ENCODE results near the gene DIAPH2.
A peak's percentile ranks its signal among the peaks of the same experiment; 100 is the strongest.

DIAPH2 gene

DNA sequence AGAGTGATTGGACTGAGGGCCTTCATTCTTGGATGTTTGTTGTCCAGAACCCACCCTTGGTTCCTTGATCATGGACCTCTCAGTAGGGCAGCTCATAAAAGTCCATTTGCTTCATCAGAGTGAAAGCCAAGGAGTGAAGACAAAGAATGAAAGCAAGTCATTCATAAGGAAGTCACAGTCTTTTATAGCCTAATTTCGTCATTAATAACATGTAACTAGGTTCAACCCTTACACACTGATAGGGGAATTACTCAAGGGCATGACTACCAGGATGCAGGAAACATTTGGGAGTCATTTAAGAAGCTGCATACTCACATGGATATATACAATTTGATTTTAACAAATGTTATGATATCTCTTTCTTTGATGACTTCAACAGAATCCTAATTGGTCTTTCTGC is 294.3 kb downstream of the DIAPH2 start:
- no peak for DNase-seq (ENCODE audit: low spot score)

DNA sequence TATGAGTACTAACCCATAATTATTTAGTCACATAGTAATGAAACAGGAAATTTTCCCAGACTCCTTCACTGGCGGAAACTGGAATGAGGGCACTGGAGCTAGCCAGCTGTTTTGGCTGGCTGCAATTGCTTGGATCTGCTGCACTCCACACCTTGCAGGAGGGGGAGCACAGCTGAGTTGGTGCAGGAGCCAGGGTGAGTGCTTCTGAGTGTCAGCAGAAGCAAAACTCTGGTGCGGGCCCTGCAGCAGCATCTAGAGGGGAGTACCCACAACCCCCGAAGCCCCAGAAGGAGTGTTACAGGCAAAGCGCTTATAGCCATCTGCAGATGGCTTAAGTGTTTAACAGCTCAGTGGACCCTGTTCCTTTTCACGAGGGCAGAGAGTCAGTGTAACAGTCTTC is 295.1 kb downstream of the DIAPH2 start:
- DNase-seq (ENCODE audit: low spot score), result no peak

DNA sequence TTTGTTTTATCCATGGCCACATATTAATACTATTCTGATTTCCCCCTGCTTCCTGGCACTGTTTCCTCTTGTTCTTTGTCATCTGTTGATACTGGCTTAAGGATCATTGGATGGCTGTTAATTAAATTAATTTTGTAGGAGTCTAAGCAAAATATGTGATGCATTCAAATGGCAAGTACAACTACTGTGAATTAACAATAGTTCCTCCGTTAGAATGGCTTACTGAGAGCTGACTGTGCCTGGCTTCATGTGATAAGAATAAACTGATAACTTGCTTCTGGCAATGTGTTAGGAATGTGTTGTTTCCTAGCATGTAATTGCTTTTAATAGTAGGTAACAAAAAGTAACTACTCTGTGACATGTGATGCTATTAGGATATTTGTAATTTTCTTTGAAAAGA is 297.5 kb downstream of the DIAPH2 start:
- DNase-seq (ENCODE audit: low spot score), result no peak

DNA sequence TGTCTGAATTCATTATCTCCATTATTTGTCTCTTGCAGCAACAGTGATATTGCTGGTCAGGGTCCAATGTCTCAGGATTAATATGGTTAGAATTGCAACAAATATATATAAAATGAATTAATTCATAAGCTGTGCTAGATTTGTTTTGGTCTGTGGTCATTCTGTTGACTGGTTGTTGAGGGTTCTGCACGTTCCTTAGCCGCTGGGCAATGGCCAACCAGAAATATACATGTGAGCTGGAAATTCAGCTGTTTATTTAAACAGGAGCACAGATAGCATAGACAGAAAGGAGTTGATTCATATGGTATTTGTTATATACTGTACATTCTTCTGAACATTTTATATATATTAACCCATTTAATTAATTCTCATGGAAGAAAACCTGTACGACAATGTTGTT is 299.9 kb downstream of the DIAPH2 start:
- no peak for DNase-seq (ENCODE audit: low spot score)

DNA sequence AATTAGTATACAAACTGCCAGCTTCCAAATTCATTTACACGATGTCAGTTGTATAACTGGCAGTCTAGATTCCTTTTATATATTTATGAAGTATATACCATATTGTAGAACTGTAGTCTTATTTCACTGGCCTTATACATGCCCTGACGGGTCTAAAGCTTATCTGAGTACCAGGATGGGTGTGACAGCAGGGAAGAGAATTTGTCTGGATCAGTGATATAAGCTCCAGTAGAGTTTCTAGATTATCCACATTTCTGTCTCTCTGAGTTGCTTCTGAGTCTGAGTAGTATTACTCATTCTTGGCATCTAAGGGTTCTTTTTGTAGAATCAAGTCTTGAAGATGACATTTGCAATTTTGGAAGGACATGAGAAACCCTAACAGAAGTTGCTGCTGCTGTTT is 300.4 kb downstream of the DIAPH2 start:
- no peak for DNase-seq (ENCODE audit: low spot score)

DNA sequence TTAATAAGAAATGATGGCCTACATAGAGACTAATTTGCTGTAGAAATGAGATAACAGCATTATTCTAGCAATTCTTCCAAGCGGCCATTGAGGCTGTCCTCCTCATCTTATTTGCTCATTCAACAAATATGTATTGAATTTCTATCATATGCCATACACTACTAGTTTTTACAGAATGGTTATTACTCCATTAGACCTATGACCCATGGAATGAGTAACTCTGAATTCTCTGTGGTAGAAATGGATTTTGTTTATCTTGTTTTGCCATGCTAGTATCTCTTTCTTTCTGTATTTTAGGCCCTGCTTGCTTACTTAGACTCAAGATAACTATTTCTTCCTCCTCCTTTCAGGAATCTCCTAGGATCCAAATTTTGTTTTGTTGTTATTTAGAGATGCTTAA is 302.6 kb downstream of the DIAPH2 start:
- DNase-seq (ENCODE audit: low spot score), result no peak

DNA sequence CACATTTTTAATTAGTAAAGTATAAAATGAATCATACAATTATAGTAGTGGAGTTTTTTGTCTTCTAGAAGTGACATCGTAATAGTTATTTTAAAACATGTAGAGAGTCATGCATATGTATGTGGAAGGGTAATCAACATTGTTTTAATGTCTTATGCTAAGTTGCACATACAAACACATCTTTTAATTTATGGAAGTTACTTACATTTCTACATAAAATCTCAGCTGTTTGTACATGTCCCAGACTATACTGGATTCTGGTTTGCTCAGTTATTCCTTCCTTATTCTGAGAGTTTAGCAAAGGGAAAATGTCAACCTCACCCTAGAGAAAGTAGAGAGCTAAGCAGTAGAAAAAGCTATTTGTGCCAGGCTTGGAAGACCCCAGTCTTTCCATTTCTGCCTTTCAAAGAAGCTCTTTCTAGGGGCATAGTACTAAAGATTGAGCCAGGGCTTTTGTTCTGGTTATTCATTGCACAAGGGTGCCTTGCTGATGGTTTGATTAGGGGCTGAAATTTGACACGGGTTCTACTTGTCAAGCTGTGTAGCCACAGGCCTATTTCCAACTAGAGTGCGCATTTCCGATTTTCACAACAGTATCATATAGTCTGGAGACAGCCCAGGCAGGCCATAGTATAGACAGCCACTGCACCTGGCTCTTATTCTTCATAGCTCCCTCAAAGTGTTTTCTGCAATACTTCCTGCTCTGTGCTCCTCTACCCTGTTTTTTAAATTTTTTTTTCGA is 305.4 kb downstream of the DIAPH2 start:
- DNase-seq (ENCODE audit: low spot score), result no peak

DNA sequence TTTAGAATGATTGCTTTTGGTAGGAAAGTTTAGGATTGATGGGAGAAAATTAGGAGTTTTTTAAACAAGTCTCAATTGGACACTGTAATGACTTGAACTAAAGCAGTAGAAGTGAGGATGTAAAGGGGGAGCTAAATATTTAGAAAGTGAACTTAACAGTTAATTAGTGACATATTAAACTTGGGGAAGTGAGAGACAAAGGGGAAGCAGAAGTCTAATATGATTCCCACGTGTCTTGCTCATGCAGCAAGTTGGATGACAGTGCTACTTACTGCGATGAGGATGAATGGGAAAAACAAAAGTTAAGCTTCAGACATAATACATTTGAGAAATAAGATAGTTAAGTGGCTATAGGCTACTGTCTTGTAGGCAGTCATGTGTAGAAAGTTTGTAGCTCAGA is 309.5 kb downstream of the DIAPH2 start:
- DNase-seq (ENCODE audit: low spot score), result no peak

DNA sequence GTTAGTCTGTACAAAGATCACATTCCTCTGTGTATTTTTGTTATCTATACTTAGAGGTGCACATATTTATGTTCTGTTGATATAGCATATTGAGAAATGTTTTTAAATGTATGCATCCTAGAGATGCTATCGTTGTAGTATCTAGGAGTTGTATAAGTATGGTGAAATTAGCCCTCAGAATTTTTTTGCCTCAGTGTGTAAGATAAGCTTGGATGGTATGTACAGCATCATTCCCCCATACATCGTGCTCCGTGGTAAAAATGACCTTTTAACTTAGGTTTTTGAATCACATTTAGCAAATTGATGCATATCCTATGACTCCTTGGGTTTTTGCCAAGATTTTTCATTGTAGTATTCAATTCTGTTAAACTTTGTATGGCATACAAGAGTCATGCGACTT is 312.6 kb downstream of the DIAPH2 start:
- no peak for DNase-seq (ENCODE audit: low spot score)

DNA sequence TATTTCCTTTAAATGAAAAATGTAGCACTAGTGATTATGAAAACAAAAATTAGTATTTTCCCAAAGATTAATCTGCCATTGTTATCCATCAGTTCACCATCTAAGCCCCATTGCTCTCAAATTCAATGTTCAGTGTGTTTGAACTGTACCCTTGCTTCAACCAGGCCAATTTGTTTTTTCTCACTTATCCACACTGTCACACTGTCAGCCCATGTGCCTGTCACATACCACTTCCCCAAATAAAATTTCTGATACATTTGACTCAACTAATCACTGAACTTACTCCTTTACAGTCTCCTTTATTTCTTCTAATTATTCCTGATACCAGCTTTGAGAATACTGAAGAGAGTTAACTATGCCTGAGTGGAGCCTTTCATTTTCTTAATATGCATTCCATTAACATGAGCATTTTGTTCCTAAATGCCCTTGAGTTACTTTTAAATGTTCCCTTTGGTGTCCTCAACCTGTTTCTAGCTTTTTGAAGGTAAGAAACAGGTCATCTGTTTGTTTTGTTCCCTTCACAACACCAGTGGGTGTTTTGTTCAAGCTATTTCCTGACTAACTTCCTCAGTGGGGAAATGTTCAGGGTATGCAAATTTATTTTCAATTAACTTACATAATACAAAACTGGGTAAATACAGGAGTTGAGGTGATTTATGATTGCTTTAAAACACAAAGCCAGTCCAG is 316.2 kb downstream of the DIAPH2 start:
- DNase-seq (ENCODE audit: low spot score), result no peak

DNA sequence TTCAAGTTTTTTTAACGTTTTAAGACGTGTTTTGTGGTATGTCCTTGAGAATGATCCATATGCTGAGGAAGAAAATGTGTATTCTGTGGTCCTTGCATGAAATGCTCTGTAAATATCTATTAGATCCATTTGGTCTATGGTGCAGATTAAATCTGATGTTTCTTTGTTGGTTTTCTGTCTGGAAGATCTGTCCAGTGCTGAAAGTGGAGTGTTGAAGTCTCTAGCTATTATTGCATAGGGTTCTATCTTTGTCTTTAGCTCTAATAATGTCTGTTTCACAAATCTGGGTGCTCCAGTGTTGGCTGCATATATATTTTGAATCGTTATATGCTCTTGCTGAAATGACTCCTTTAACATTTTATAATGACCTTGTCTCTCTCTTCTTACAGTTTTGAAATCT is 321.5 kb downstream of the DIAPH2 start:
- DNase-seq (ENCODE audit: low spot score), result no peak

DNA sequence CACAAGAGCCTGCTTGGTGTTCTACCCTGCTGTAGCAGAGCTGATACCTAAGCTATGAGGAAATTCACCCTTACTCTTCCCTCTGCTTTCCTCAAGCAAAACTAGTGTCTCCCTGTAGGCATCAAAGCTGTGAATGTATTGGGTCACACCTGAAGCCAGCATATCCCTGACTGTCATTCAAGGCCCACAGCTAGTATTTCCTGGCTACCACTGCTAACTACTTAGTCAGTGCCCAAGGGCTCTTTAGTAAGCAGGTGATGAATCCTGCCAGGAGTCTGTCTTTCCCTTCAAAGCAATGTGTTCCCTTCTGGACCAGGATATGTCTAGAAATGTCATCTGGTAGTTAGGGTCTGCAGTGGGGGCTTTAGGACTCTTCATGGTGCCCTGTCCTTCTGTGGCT is 324.7 kb downstream of the DIAPH2 start:
- no peak for DNase-seq (ENCODE audit: low spot score)

DNA sequence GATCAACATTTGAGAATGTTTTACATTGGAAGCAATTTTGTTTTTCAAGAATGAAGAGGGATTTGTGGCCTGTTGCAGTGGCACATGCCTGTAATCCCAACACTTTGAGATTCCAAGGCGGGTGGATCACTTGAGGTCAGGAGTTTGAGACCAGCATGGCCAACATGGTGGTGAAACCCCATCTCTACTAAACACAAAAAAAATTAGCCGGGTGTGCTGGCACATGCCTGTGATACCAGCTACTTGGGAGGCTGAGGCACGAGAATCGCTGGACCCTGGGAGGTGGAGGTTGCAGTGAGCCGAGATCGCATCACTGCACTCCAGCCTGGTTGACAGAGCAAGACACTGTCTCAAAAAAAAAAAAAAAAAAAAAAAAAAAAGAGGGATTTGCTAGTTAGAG is 326.9 kb downstream of the DIAPH2 start:
- no peak for DNase-seq (ENCODE audit: low spot score)

DNA sequence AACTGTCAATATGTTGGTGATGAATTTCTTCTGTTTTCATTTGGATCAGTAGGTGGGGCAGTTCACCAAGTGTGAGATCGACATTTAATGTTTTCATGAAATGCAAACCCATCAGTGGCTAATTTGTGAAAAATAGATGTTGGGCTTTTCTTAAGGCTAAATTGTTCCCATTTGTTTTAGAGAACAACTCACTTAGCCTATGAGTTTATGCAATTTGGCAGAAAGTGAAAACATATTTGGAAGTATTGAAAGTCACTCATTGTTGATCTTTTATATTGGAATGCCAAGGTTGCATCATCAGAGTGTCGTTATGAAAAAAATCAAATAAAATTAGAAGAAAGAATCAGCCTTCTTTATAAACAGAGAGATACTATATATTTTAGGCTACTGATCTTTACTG is 331.5 kb downstream of the DIAPH2 start:
- DNase-seq (ENCODE audit: low spot score), result peak; percentile 0

DNA sequence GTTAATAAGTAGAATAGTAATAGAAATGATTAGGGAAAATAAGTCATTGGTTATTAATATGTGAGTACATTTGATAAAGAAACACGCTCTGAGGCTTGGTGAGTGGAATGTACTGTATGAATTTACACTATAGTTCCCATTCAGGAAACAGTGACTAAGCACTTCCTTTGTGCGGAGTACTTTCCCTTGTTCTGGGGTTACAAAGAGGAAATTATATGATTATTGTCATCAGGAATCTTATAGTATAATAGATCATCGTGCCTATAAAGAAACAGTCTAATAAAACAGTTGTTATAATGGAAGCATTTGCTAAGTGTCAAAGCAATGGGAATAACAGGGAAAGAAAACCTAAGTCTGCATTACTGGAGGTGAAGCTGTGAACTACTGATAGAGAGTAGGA is 337.0 kb downstream of the DIAPH2 start:
- DNase-seq (ENCODE audit: low spot score), result no peak

DNA sequence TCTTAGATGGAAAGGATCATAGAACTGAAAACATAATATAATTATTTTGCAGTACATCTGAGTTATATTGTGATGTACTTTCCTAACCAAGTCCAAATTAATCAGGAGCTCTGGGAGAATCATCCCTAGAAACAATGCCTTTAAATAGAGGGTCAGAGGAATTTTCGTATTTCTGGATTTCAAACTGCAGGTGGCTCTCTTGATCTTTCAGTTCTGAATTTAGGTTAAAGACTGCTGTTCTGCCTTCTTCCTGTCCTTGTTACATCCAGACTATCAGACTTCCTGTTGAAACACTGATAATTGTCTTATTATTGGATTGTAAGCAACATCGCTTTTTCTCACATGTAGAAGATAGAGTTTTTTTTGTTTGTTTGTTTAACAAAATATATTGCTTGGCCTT is 341.8 kb downstream of the DIAPH2 start:
- peak; percentile 3 for DNase-seq (ENCODE audit: low spot score)

DNA sequence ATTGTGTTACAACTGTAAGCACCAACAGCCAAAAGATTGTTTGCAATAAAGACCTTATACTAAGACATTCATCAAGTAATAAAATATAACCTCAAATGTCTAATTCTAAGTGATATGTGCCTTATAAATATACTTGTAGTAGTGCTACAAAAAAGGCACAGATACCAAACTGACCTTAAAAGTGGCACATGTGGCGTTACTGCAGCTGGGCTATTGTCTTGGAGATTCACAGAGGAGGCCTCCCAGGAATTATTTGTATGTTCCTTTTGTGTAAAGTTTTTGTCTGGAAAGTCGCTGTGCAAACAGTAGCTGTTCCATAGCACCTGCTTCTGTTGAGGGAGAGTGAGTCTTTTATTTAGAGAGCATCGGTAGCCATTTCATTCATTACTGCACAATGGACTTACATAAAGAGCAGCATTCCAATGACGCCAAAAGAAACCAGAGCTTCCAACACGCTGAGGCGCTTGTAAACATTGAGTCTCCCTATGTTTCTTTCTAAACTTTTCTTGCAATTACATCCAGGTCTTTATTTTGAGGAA is 342.8 kb downstream of the DIAPH2 start:
- DNase-seq (ENCODE audit: low spot score), result no peak

DNA sequence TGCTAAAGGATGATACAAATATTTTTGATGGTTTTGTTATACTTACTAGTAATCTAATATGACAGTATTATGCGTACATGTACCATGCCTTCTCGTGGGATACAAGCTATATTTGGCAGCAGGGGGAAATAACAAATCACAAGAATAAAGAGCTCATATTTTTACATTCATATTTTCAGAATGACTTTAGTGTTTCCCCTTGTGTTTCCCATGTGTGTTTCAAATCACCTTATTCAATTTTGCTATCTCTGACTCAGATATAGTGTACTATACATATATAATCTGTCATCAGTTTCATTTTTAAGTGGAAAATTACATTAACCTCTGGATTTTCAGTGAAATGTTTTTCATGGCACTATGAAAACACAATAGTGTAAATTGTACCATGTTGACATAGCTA is 345.8 kb downstream of the DIAPH2 start:
- no peak for DNase-seq (ENCODE audit: low spot score)

DNA sequence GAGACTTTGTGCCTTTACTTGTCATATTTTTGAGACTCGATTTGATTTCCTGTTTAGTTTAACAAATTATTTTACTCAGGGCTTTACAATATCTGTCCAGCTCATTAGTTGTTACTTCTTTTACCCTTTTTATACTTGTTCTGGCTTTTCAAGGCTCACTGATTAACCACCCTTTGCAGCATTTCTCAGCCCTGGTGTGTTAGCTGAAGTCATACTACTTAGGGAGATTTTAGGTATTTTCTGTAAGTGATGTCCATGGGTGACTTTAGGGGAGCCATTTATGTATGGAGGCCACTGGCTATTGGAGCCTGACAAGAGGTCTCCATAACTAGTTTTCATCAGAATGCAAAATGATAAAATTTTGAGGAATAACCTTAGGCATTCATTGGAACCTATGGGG is 346.3 kb downstream of the DIAPH2 start:
- DNase-seq (ENCODE audit: low spot score), result no peak

DNA sequence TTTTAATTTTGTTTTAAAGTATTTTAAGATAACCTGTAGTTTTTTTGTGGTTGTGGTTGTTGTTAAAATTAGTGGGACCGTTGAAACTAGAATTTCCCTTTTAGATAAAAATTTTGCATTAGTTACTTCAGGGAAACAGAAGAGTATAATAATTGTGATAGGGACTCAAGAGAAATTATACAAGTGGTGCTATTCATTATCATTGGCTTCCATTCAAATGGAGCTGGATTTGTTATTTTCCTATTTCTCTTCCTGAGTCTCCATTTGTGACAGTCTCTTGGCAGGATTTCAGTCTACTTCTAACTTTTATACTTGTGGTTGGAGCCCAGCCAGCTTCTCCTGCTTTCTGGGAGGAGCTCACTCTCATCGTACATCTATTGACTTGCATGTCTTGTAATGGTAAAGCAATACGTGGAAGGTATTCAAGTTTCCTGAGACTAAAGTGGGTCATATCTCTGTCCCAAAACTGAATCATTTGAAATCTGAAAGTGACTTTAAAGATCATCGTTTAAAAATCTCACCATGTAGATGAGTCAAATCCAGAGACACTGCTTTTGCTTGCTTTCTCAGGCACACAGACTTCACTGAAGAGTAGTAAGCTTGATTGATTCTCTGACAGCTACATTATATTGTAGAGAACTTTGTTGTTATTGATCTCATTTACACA is 354.9 kb downstream of the DIAPH2 start:
- DNase-seq (ENCODE audit: low spot score), result no peak

DNA sequence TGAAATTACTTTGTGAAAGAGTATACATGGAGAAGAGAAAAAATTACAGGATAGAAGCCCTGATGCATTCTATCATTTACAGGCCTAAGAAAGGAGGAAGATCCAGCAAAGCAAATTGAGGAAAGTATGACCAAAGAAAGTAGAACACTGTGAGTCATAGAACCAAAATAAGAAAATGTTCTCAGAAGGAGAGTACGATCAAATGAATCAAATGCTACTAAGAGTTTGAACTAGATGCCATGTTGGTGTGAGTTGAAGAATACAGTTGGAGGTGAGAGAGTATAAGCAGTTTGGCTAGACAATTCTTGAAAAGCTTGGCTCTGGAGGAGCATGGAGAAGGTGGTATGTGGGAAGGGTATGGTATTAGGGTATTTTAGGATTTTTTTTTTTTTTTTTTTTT is 360.8 kb downstream of the DIAPH2 start:
- DNase-seq (ENCODE audit: low spot score), result no peak

DNA sequence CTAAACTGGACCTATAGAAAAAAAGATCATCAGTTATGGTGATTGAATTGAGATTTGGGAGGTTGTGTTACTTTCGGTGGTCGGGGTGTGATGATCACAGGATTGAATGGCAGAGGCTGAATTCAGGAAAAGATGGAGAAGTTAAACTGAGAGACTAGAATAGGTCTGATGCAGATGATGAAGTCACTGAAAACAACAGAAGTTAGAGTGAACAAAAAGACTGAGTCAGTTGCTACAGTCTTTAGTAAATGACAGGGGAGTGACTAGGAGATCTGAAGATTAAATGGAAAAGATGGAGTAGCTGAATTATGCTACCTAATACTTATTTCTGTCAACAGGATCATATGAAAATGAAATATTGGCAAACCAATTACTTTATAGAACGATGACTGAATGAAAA is 362.2 kb downstream of the DIAPH2 start:
- no peak for DNase-seq (ENCODE audit: low spot score)

DNA sequence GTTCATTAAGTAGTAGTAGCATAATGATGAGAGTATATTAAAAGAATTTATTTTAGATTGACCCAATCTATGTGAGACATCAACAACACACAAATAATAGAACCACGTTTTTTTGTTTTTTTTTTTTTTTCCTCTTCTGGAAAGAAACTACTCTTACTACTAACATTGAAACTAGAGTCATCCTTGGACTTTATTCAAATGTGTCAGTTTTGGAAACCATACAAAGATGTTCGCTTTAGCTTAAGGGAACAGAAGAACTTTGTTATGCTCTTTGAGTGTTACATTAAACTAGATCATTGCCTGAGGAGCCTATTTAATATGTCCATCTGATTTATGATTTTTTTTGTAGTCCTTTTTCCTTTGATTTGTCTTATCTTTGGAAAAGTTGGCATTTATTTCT is 365.8 kb downstream of the DIAPH2 start:
- DNase-seq (ENCODE audit: low spot score), result no peak
